ENCODE results near the gene STEAP3.

Gene STEAP3

DNA sequence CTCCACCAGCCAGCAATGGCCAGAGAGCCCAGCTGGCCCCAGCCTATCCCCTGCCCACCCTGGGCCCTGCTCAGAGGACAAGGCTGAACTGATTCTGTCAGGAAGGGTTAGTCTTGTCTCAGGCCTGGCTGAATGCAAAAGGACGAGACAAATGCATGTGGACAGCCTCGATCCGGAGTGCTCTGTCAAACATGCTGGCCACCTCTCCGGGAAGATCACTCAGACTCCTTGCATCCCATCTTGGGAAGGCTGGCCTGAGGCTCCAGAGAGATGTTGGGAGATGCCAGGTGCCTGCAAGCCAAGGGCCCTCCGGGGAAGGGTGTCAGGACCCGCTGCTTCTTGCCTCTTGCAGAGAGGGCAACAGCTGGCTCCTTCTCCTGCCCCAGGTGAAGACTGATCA, 44.9 kb upstream of the STEAP3 start:
- Histone ChIP-seq H3K4me3 (ENCODE audit: low read length, poor library complexity, severe bottlenecking) (no peak overlapping the region), H3F3A (ENCODE audit: low read depth) (no peaks in the 10 kb centered on the region), H3K4me2 (ENCODE audit: low read depth, low read length, poor library complexity, severe bottlenecking) (no peak overlapping the region), H3K36me3 (ENCODE audit: insufficient read depth, low read length) (no peaks in the 10 kb centered on the region), H3K9me2 (replicated peaks; ENCODE audit: low read depth, low read length) (no peaks in the 10 kb centered on the region), H3K27me3 (ENCODE audit: insufficient read depth, low read length, poor library complexity, severe bottlenecking) (no peaks in the 10 kb centered on the region), H3K9me3 (ENCODE audit: insufficient read depth, low read depth, low read length) (no peaks in the 10 kb centered on the region), H3K4me1 (ENCODE audit: insufficient read depth, low read length, poor library complexity, severe bottlenecking) (no peaks in the 10 kb centered on the region), H4K20me1 (ENCODE audit: insufficient read depth, low read length, poor library complexity, severe bottlenecking) (no peaks in the 10 kb centered on the region), H2AFZ (ENCODE audit: low read length) (no peak overlapping the region), H3K9ac (ENCODE audit: low read depth, low read length, poor library complexity, severe bottlenecking) (no peak overlapping the region), H3K79me2 (ENCODE audit: insufficient read depth, low read length) (no peaks in the 10 kb centered on the region)
- TF ChIP-seq, protein P1, sequence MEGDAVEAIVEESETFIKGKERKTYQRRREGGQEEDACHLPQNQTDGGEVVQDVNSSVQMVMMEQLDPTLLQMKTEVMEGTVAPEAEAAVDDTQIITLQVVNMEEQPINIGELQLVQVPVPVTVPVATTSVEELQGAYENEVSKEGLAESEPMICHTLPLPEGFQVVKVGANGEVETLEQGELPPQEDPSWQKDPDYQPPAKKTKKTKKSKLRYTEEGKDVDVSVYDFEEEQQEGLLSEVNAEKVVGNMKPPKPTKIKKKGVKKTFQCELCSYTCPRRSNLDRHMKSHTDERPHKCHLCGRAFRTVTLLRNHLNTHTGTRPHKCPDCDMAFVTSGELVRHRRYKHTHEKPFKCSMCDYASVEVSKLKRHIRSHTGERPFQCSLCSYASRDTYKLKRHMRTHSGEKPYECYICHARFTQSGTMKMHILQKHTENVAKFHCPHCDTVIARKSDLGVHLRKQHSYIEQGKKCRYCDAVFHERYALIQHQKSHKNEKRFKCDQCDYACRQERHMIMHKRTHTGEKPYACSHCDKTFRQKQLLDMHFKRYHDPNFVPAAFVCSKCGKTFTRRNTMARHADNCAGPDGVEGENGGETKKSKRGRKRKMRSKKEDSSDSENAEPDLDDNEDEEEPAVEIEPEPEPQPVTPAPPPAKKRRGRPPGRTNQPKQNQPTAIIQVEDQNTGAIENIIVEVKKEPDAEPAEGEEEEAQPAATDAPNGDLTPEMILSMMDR (conservative IDR thresholded peaks at IDR 0.05; ENCODE audit: low read length) = no peak
- TF ChIP-seq EZH2phosphoT487 (IDR thresholded peaks at IDR 0.05; ENCODE audit: borderline replicate concordance) = no peak

DNA sequence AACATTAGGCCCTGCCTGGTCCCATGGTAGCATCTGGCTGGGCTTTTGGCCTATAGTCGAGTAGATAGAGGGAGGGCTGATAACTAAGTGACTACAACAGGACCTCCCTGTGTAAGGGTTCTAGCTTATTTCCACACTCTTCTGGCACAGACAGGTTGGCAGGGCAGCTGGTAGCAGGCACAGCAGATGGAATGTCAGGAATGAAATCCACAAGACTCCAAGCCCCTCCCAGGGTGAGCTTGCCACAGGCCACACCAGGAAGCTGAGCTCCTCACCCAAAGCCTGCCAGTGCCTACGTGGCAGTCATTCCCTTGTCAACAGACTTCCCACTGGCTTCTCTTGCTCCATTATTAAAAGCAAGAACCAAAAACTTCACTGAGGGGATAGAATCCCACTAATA, 44.4 kb upstream of the STEAP3 start:
- H3K4me1 ChIP-seq (ENCODE audit: insufficient read depth, low read length, poor library complexity, severe bottlenecking) = no peaks in the 10 kb centered on the region
- H3K36me3 ChIP-seq (ENCODE audit: insufficient read depth, low read length) = no peaks in the 10 kb centered on the region
- H4K20me1 ChIP-seq (ENCODE audit: insufficient read depth, low read length, poor library complexity, severe bottlenecking) = no peaks in the 10 kb centered on the region
- H3K27me3 ChIP-seq (ENCODE audit: insufficient read depth, low read length, poor library complexity, severe bottlenecking) = no peaks in the 10 kb centered on the region
- no peak overlapping the region for H3K9ac ChIP-seq (ENCODE audit: low read depth, low read length, poor library complexity, severe bottlenecking)
- H2AFZ ChIP-seq (ENCODE audit: low read length) = no peak overlapping the region
- H3K9me2 ChIP-seq (replicated peaks; ENCODE audit: low read depth, low read length) = no peaks in the 10 kb centered on the region
- no peaks in the 10 kb centered on the region for H3F3A ChIP-seq (ENCODE audit: low read depth)
- no peaks in the 10 kb centered on the region for H3K9me3 ChIP-seq (ENCODE audit: insufficient read depth, low read depth, low read length)
- no peak overlapping the region for H3K4me2 ChIP-seq (ENCODE audit: low read depth, low read length, poor library complexity, severe bottlenecking)
- H3K79me2 ChIP-seq (ENCODE audit: insufficient read depth, low read length) = no peaks in the 10 kb centered on the region
- H3K4me3 ChIP-seq (ENCODE audit: low read length, poor library complexity, severe bottlenecking) = no peak overlapping the region
- TF ChIP-seq, protein P1 (conservative IDR thresholded peaks at IDR 0.05; ENCODE audit: low read length) = no peak
- TF ChIP-seq EZH2phosphoT487 (IDR thresholded peaks at IDR 0.05; ENCODE audit: borderline replicate concordance) = no peak

DNA sequence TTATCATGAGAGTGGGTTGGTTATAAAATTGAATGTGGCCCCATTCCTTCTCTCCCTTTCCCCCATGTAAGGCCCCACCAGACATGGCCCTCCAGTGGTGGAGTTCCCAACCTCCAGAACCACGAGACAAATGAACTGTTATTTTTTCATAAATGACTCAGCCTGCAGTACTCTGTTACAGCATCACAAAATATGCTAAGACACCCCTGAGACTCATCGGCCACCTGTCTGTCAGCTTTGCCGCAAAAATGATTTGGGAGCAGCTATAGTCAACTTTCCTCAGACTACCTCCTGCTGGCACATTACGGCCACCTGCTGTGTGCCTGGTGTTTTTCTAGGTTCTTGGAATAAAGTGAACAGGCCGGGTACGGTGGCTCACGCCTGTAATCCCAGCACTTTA, 43.6 kb upstream of the STEAP3 start:
- no peaks in the 10 kb centered on the region for H3K27me3 ChIP-seq (ENCODE audit: insufficient read depth, low read length, poor library complexity, severe bottlenecking)
- H3K9ac ChIP-seq (ENCODE audit: low read depth, low read length, poor library complexity, severe bottlenecking) = no peak overlapping the region
- H3K4me1 ChIP-seq (ENCODE audit: insufficient read depth, low read length, poor library complexity, severe bottlenecking) = no peaks in the 10 kb centered on the region
- H3K9me3 ChIP-seq (ENCODE audit: insufficient read depth, low read depth, low read length) = no peaks in the 10 kb centered on the region
- no peak overlapping the region for H3K4me3 ChIP-seq (ENCODE audit: low read length, poor library complexity, severe bottlenecking)
- no peaks in the 10 kb centered on the region for H3K36me3 ChIP-seq (ENCODE audit: insufficient read depth, low read length)
- no peaks in the 10 kb centered on the region for H3K79me2 ChIP-seq (ENCODE audit: insufficient read depth, low read length)
- H3K4me2 ChIP-seq (ENCODE audit: low read depth, low read length, poor library complexity, severe bottlenecking) = no peak overlapping the region
- no peaks in the 10 kb centered on the region for H3K9me2 ChIP-seq (replicated peaks; ENCODE audit: low read depth, low read length)
- TF ChIP-seq, protein P1 (conservative IDR thresholded peaks at IDR 0.05; ENCODE audit: low read length) = no peak
- no peak for TF ChIP-seq EZH2phosphoT487 (IDR thresholded peaks at IDR 0.05; ENCODE audit: borderline replicate concordance)
- no peaks in the 10 kb centered on the region for H4K20me1 ChIP-seq (ENCODE audit: insufficient read depth, low read length, poor library complexity, severe bottlenecking)
- H3F3A ChIP-seq (ENCODE audit: low read depth) = no peaks in the 10 kb centered on the region
- H2AFZ ChIP-seq (ENCODE audit: low read length) = no peak overlapping the region

All from Loucy (cell line).